Progenitor cell of endocrine pancreas (in vitro differentiated cells): Measurements from ENCODE around the gene GNAI3. TPM values are rescaled to one million over a fixed set of nuclear protein-coding genes. Genes with fewer than 3 reads are reported as not detected.

Source experiments
- DNase-seq: peaks from one replicate; pipeline ENCODE4 v3.0.0; 2021; ENCODE audit warnings: low spot score; ENCODE audit not compliant: unreplicated experiment
- H3K27ac Mint-ChIP-seq: 2 replicates; pipeline ENCODE4 v1.8.0; 2021; ENCODE audit warnings: mild to moderate bottlenecking, moderate library complexity, mixed read lengths
- H3K27me3 Mint-ChIP-seq: 2 replicates; pipeline ENCODE4 v1.8.0; 2021; ENCODE audit warnings: mixed read lengths
- H3K36me3 Mint-ChIP-seq: 2 replicates; pipeline ENCODE4 v1.8.0; 2022; ENCODE audit warnings: mixed read lengths; ENCODE audit not compliant: insufficient read depth
- H3K4me1 Mint-ChIP-seq: 2 replicates; pipeline ENCODE4 v1.8.0; 2021; ENCODE audit warnings: low read depth, mixed read lengths
- H3K4me3 Mint-ChIP-seq: 2 replicates; pipeline ENCODE4 v1.8.0; 2021; ENCODE audit warnings: low read depth, mild to moderate bottlenecking, moderate library complexity, mixed read lengths
- H3K9me3 Mint-ChIP-seq: 2 replicates; pipeline ENCODE4 v1.8.0; 2021; ENCODE audit warnings: low read depth, mixed read lengths
- total RNA-seq: library from RNA; stranded (reverse); gene quantifications from 2 replicates; pipeline ENCODE4 v1.2.1, GENCODE V29; 2021
- TF ChIP-seq, protein P1 (sequence below): fragments of 200-600 bp; sonication (generic); IDR thresholded peaks from one replicate; pipeline ENCODE4 v1.5.0; 2021; ENCODE audit warnings: antibody characterized with exemption, mild to moderate bottlenecking; ENCODE audit not compliant: unreplicated experiment

GNAI3 gene
- total RNA-seq, 1 donor from 2014 or later = 10.0 TPM

- no peak for DNase-seq
- H3K27me3 Mint-ChIP-seq = peaks cover 17% of the 10 kb centered on the region
- peaks cover 11% of the 10 kb centered on the region for H3K9me3 Mint-ChIP-seq
- TF ChIP-seq, protein P1, sequence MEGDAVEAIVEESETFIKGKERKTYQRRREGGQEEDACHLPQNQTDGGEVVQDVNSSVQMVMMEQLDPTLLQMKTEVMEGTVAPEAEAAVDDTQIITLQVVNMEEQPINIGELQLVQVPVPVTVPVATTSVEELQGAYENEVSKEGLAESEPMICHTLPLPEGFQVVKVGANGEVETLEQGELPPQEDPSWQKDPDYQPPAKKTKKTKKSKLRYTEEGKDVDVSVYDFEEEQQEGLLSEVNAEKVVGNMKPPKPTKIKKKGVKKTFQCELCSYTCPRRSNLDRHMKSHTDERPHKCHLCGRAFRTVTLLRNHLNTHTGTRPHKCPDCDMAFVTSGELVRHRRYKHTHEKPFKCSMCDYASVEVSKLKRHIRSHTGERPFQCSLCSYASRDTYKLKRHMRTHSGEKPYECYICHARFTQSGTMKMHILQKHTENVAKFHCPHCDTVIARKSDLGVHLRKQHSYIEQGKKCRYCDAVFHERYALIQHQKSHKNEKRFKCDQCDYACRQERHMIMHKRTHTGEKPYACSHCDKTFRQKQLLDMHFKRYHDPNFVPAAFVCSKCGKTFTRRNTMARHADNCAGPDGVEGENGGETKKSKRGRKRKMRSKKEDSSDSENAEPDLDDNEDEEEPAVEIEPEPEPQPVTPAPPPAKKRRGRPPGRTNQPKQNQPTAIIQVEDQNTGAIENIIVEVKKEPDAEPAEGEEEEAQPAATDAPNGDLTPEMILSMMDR = no peak
- H3K4me1 Mint-ChIP-seq = peaks cover 10% of the 10 kb centered on the region
- peak overlapping the region; percentile 84 for H3K27ac Mint-ChIP-seq
- H3K36me3 Mint-ChIP-seq = peaks cover 4% of the 10 kb centered on the region
- H3K4me3 Mint-ChIP-seq = no peak overlapping the region
These were observed 96.3 kb downstream of the GNAI3 start for GRCh38 chr1:109644670-109645069.

DNA sequence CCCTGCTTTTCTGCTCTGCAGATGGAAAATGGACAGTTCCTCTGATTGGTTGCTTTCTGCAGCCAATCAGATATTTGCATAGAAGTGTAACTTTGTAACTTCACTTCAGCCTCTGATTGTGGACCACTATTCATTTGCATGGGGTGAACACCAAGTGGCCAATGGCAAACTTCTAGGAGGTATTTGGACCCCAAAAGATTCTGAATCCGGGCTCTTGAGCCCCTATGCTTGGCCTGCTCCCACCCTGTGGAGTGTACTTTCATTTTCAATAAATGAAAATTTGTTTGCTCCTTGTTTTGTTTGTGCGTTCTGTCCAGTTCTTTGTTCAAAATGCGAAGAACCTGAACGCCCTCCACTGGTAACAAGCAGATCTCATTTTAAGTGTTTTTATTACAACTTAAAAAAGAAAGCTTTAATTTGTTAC is 101.1 kb downstream of the GNAI3 start:
- DNase-seq = no peak
- Mint-ChIP-seq H3K4me1 (peaks cover 15% of the 10 kb centered on the region), H3K9me3 (peaks cover 11% of the 10 kb centered on the region), H3K27ac (no peak overlapping the region), H3K27me3 (peaks cover 29% of the 10 kb centered on the region), H3K36me3 (peaks cover 4% of the 10 kb centered on the region), H3K4me3 (no peak overlapping the region)
- TF ChIP-seq, protein P1 = no peak

DNA sequence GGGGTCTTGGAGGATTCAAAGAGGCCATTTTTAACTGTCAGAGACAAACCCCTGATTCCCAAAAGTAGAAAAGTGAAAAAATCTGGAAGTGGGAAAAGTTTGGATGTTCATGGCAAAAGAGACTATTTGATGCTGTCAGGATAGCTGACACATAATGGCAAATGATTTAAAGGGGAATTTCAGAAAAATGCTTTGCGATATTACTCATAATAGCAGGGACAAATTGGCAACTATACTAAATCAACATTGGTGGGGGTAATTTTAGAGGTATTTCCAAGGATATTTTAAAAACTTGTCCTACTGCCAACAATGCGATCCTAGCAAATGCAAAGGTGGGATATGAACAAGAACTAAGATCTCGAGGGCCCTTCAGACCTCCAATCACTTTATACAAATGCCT is 102.2 kb downstream of the GNAI3 start:
- TF ChIP-seq, protein P1 = no peak
- DNase-seq = no peak

DNA sequence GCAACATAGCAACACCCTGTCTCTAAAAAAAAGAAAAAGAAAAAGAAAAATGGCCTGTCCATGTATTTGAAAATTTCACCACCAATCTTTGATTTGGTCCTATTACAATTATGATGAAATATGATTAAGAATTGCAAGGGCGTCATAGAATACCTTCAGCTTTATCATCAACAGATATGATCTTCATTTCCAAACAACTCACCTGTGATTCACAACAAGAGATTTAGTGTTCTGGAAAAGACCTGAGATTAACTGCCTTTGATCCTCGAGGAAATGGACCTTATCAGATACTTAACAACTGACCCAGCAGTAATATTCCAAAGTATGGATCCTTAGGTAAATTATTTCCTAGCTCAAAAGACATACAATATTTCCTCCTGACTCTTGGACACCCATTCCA is 104.0 kb downstream of the GNAI3 start:
- no peak overlapping the region for H3K4me3 Mint-ChIP-seq
- peaks cover 20% of the 10 kb centered on the region for H3K4me1 Mint-ChIP-seq
- peaks cover 33% of the 10 kb centered on the region for H3K27me3 Mint-ChIP-seq
- no peaks in the 10 kb centered on the region for H3K36me3 Mint-ChIP-seq
- TF ChIP-seq, protein P1 = no peak
- no peak for DNase-seq
- peaks cover 2% of the 10 kb centered on the region for H3K9me3 Mint-ChIP-seq
- no peak overlapping the region for H3K27ac Mint-ChIP-seq

More for the DNA sequence above, 102.2 kb downstream of the GNAI3 start:
- Mint-ChIP-seq H3K9me3 (peaks cover 11% of the 10 kb centered on the region), H3K4me3 (no peak overlapping the region), H3K4me1 (peaks cover 17% of the 10 kb centered on the region), H3K27me3 (peaks cover 33% of the 10 kb centered on the region), H3K27ac (no peak overlapping the region), H3K36me3 (peaks cover 4% of the 10 kb centered on the region)

DNA sequence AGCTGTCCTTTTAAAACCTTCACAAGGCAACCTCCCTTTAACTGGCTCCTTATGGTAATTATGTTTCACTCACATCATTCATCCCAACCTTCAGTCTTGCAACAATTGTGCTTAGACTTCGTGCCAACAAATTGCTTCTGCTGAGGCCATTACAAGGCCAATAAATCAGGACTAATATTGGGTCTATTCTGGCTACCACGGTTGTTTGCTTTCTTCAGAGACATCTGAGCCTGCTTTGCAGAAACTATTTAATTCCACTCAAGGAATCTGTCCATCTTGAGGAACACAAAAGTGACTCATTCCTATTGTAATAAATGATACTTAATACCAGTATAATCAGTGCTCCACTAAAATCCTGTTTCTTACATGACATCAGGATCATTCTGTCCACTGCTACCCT is 104.9 kb downstream of the GNAI3 start:
- no peak overlapping the region for H3K4me3 Mint-ChIP-seq
- no peaks in the 10 kb centered on the region for H3K9me3 Mint-ChIP-seq
- no peak overlapping the region for H3K27ac Mint-ChIP-seq
- H3K36me3 Mint-ChIP-seq = peaks cover 1% of the 10 kb centered on the region
- H3K4me1 Mint-ChIP-seq = peaks cover 20% of the 10 kb centered on the region
- no peak for DNase-seq
- H3K27me3 Mint-ChIP-seq = peaks cover 33% of the 10 kb centered on the region
- TF ChIP-seq, protein P1 = no peak
